NOMO-1 treated with DMSO at 0.1 percent for 48 hours (cell line): Measurements from ENCODE around the gene CCDC9.
A peak's percentile ranks its signal among the peaks of the same experiment; 100 is the strongest.
"Not testable (repeated sequence)": the region's sequence is repeated elsewhere in the genome, so short reads cannot be mapped to it uniquely, and the experiment has no call there.

Experiments used
- DNase-seq: peaks from one replicate; lab custom pipeline; 2025; ENCODE audit not compliant: unreplicated experiment; lab: John Stamatoyannopoulos, UW

CCDC9 gene

GRCh38 chr19:47283405-47284059 is 27.2 kb downstream of the CCDC9 start:
- peak; percentile 11 for DNase-seq

GRCh38 chr19:47284324-47284899 is 28.1 kb downstream of the CCDC9 start:
- peak; percentile 59 for DNase-seq

- DNase-seq: peak; percentile 56
Measured at GRCh38 chr19:47296036-47296435, 39.7 kb downstream of the CCDC9 start.

- DNase-seq: not testable (repeated sequence)
Measured at GRCh38 chr19:47300867-47301266, 44.5 kb downstream of the CCDC9 start.

GRCh38 chr19:47302249-47302648 is 45.9 kb downstream of the CCDC9 start:
- DNase-seq: peak; percentile 30

GRCh38 chr19:47303966-47304365 is 47.6 kb downstream of the CCDC9 start:
- no peak for DNase-seq

GRCh38 chr19:47305309-47305751 is 49.0 kb downstream of the CCDC9 start:
- DNase-seq: peak; percentile 13

GRCh38 chr19:47306303-47306702 is 50.0 kb downstream of the CCDC9 start:
- DNase-seq: no peak

- no peak for DNase-seq
Measured at GRCh38 chr19:47309038-47309437, 52.7 kb downstream of the CCDC9 start.

- no peak for DNase-seq
Measured at GRCh38 chr19:47309608-47310007, 53.3 kb downstream of the CCDC9 start, which contains the start of gene C5AR1. C5AR1 (plus strand) TSS chr19:47309861; CDS start chr19:47309896, 35 bp downstream.

- DNase-seq: no peak
Measured at GRCh38 chr19:47310323-47310722, 54.0 kb downstream of the CCDC9 start.

- DNase-seq: peak; percentile 84
Measured at GRCh38 chr19:47310819-47311218, 54.5 kb downstream of the CCDC9 start.

- no peak for DNase-seq
Measured at GRCh38 chr19:47312366-47313006, 56.2 kb downstream of the CCDC9 start.

- no peak for DNase-seq
Measured at GRCh38 chr19:47313754-47314295, 57.5 kb downstream of the CCDC9 start.

- peak; percentile 99 for DNase-seq
Measured at GRCh38 chr19:47315125-47315821, 58.9 kb downstream of the CCDC9 start.

GRCh38 chr19:47316513-47316912 is 60.2 kb downstream of the CCDC9 start:
- DNase-seq: no peak

- no peak for DNase-seq
Measured at GRCh38 chr19:47319923-47320871, 63.9 kb downstream of the CCDC9 start.
